Measurements from ENCODE around the gene CYGB.
"Not testable (repeated sequence)": the region's sequence is repeated elsewhere in the genome, so short reads cannot be mapped to it uniquely, and the experiment has no call there.

The CYGB gene

DNA sequence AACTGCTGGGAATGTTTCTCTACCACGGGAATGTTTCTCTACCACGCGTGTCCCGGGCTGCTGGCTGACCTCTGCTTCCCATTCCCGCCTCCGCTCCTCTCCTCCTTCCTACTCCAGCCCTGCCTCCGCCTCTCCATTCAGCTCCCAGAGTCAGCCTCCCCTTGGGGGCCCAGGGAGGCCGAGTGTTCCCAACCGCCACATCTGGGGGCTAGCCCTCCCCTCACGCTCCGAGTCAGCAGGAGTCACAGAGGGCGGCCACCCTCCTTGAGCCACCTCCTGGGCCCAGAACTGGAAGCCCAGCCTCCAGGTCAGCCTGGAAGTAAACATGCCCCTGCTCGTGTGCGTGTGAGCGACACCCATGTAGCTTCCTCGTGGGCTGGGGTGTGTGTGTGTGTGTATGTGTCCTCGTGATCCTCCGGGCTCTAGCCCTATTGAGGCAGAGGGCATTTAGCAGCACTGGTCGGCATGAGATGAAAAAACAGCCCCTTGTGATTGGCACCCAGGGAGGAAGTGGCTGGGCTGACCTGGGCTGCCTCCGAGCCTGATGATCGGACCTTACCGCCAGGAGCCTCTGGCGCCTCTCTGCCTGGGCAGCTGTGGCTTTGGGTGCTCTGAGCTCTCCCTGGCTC lies 7.3 kb downstream of the CYGB start:
- H3K4me1 ChIP-seq (ENCODE audit: control insufficient read depth in 1 of 2, insufficient read depth in 2 of 2, low read length in 2 of 2) = peaks cover 20 to 35% of the 10 kb centered on the region in 2 donors
- H3K27ac ChIP-seq (ENCODE audit: low read depth, low read length) = peak overlapping the region; percentile 84
- H3K4me3 ChIP-seq (ENCODE audit: low read depth in 1 of 2, low read length in 2 of 2) = no peak overlapping the region
- no peaks in the 10 kb centered on the region for H3K27me3 ChIP-seq (ENCODE audit: control insufficient read depth in 1 of 2, insufficient read depth in 2 of 2, low read length in 2 of 2)
- no peaks in the 10 kb centered on the region for H3K9me3 ChIP-seq (ENCODE audit: control insufficient read depth in 1 of 2, low read length in 2 of 2)
- H3K9ac ChIP-seq (ENCODE audit: low read depth in 1 of 2, low read length in 2 of 2) = peak overlapping the region; percentile 1 to 4
- no peaks in the 10 kb centered on the region for H3K36me3 ChIP-seq (ENCODE audit: control insufficient read depth in 1 of 2, insufficient read depth in 2 of 2, low read length in 2 of 2)

GRCh38 chr17:76529224-76530094 lies 8.1 kb downstream of the CYGB start:
- H3K4me1 ChIP-seq (ENCODE audit: control insufficient read depth in 1 of 2, insufficient read depth in 2 of 2, low read length in 2 of 2) = peaks cover 28 to 43% of the 10 kb centered on the region in 2 donors
- peak overlapping the region in 1 of 2 donors; percentile 41 for H3K9ac ChIP-seq (ENCODE audit: low read depth in 1 of 2, low read length in 2 of 2)
- no peak overlapping the region for H3K4me3 ChIP-seq (ENCODE audit: low read depth in 1 of 2, low read length in 2 of 2)
- H3K27ac ChIP-seq (ENCODE audit: low read depth, low read length) = peak overlapping the region; percentile 84
- no peaks in the 10 kb centered on the region for H3K9me3 ChIP-seq (ENCODE audit: control insufficient read depth in 1 of 2, low read length in 2 of 2)
- H3K36me3 ChIP-seq (ENCODE audit: control insufficient read depth in 1 of 2, insufficient read depth in 2 of 2, low read length in 2 of 2) = no peaks in the 10 kb centered on the region
- no peaks in the 10 kb centered on the region for H3K27me3 ChIP-seq (ENCODE audit: control insufficient read depth in 1 of 2, insufficient read depth in 2 of 2, low read length in 2 of 2)

DNA sequence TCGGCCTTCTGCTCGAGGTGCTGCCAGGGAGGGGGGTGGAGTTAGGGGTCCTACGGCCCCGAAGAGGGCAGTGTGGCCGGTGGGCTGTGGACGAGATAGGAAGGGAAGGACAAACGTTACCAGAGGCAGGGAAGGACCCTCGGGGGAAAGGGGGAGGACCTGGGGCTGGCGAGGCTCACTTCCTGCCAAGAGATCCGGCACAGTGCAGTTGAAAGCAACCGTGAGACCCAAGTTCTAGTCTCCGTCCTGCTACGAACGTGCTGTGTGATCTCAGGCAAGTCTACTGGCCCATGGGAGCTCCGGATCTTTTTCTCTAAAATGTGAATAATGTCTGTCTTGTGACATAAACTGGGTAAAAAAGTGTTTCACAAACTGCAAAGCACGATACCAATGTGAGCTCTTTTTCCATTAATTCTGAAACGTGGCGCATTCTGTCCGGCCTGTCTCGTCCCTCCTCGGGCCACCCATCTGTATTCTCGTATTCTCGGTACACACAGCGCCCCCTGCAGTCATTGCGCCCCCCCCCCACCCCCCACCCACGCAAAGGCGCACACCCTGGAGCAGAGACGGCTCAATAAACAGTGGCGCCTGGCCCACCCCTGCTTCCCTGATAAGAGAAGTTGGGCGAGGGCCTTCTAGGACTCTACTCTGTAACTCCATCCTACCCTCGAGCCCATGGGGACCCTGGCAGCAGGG lies 8.8 kb downstream of the CYGB start:
- no peaks in the 10 kb centered on the region for H3K36me3 ChIP-seq (ENCODE audit: control insufficient read depth in 1 of 2, insufficient read depth in 2 of 2, low read length in 2 of 2)
- peaks cover 29 to 44% of the 10 kb centered on the region in 2 donors for H3K4me1 ChIP-seq (ENCODE audit: control insufficient read depth in 1 of 2, insufficient read depth in 2 of 2, low read length in 2 of 2)
- H3K4me3 ChIP-seq (ENCODE audit: low read depth in 1 of 2, low read length in 2 of 2) = peak overlapping the region in 1 of 2 donors; percentile 28
- H3K9me3 ChIP-seq (ENCODE audit: control insufficient read depth in 1 of 2, low read length in 2 of 2) = no peaks in the 10 kb centered on the region
- peak overlapping the region; percentile 38 to 41 for H3K9ac ChIP-seq (ENCODE audit: low read depth in 1 of 2, low read length in 2 of 2)
- no peaks in the 10 kb centered on the region for H3K27me3 ChIP-seq (ENCODE audit: control insufficient read depth in 1 of 2, insufficient read depth in 2 of 2, low read length in 2 of 2)
- H3K27ac ChIP-seq (ENCODE audit: low read depth, low read length) = peak overlapping the region; percentile 75

DNA sequence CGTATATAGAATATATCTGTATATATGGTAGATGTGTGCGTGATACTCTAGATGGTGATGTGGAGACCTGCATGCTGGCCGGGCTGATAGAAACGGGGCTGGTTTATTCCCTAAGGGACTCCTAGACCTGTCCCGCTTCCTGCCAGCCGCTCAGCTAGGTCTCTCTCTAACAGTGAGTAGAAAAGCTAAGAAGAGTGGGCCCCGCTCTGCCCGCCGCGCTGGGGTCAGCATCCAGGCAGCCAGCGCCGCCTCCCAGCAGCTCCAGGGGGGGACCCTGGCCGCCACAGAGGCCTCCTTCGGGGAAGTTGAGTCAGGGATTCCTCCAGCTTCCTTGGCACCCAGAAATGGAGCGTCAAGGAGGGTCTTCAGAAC lies 9.4 kb downstream of the CYGB start:
- H3K36me3 ChIP-seq (ENCODE audit: control insufficient read depth in 1 of 2, insufficient read depth in 2 of 2, low read length in 2 of 2) = no peaks in the 10 kb centered on the region
- no peaks in the 10 kb centered on the region for H3K9me3 ChIP-seq (ENCODE audit: control insufficient read depth in 1 of 2, low read length in 2 of 2)
- H3K27me3 ChIP-seq (ENCODE audit: control insufficient read depth in 1 of 2, insufficient read depth in 2 of 2, low read length in 2 of 2) = no peaks in the 10 kb centered on the region
- peak overlapping the region in 1 of 2 donors; percentile 28 for H3K4me3 ChIP-seq (ENCODE audit: low read depth in 1 of 2, low read length in 2 of 2)
- H3K27ac ChIP-seq (ENCODE audit: low read depth, low read length) = peak overlapping the region; percentile 41
- H3K9ac ChIP-seq (ENCODE audit: low read depth in 1 of 2, low read length in 2 of 2) = peak overlapping the region in 1 of 2 donors; percentile 35
- H3K4me1 ChIP-seq (ENCODE audit: control insufficient read depth in 1 of 2, insufficient read depth in 2 of 2, low read length in 2 of 2) = peaks cover 33 to 47% of the 10 kb centered on the region in 2 donors

GRCh38 chr17:76527430-76528111 lies 9.9 kb downstream of the CYGB start:
- H3K27ac ChIP-seq (ENCODE audit: low read depth, low read length) = peak overlapping the region; percentile 73
- no peak overlapping the region for H3K9ac ChIP-seq (ENCODE audit: low read depth in 1 of 2, low read length in 2 of 2)
- no peak overlapping the region for H3K4me3 ChIP-seq (ENCODE audit: low read depth in 1 of 2, low read length in 2 of 2)
- H3K27me3 ChIP-seq (ENCODE audit: control insufficient read depth in 1 of 2, insufficient read depth in 2 of 2, low read length in 2 of 2) = no peaks in the 10 kb centered on the region
- H3K36me3 ChIP-seq (ENCODE audit: control insufficient read depth in 1 of 2, insufficient read depth in 2 of 2, low read length in 2 of 2) = no peaks in the 10 kb centered on the region
- H3K9me3 ChIP-seq (ENCODE audit: control insufficient read depth in 1 of 2, low read length in 2 of 2) = no peaks in the 10 kb centered on the region
- H3K4me1 ChIP-seq (ENCODE audit: control insufficient read depth in 1 of 2, insufficient read depth in 2 of 2, low read length in 2 of 2) = peaks cover 33 to 47% of the 10 kb centered on the region in 2 donors

GRCh38 chr17:76527016-76527415 lies 10.5 kb downstream of the CYGB start:
- not testable (repeated sequence) for H3K27me3 ChIP-seq (ENCODE audit: control insufficient read depth in 1 of 2, insufficient read depth in 2 of 2, low read length in 2 of 2); H3K9me3 ChIP-seq (ENCODE audit: control insufficient read depth in 1 of 2, low read length in 2 of 2); H3K4me3 ChIP-seq (ENCODE audit: low read depth in 1 of 2, low read length in 2 of 2); H3K9ac ChIP-seq (ENCODE audit: low read depth in 1 of 2, low read length in 2 of 2); H3K36me3 ChIP-seq (ENCODE audit: control insufficient read depth in 1 of 2, insufficient read depth in 2 of 2, low read length in 2 of 2)
- Histone ChIP-seq H3K27ac (ENCODE audit: low read depth, low read length) (peak overlapping the region; percentile 73), H3K4me1 (ENCODE audit: control insufficient read depth in 1 of 2, insufficient read depth in 2 of 2, low read length in 2 of 2) (peaks cover 33 to 47% of the 10 kb centered on the region in 2 donors)

DNA sequence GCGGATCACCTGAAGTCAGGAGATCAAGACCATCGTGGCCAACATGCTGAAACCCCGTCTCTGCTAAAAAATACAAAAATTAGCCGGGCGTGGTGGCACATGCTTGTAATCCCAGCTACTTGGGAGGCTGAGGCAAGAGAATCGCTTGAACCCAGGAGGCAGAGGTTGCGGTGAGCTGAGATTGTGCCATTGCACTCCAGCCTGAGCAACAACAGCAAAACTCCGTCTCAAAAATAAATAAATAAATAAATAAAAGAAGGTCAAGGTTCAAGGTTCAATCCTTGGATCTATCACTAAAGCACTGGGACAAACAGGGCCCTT lies 12.0 kb downstream of the CYGB start:
- H3K36me3 ChIP-seq (ENCODE audit: control insufficient read depth in 1 of 2, insufficient read depth in 2 of 2, low read length in 2 of 2); H3K9me3 ChIP-seq (ENCODE audit: control insufficient read depth in 1 of 2, low read length in 2 of 2); H3K4me3 ChIP-seq (ENCODE audit: low read depth in 1 of 2, low read length in 2 of 2); H3K27ac ChIP-seq (ENCODE audit: low read depth, low read length); H3K27me3 ChIP-seq (ENCODE audit: control insufficient read depth in 1 of 2, insufficient read depth in 2 of 2, low read length in 2 of 2); H3K9ac ChIP-seq (ENCODE audit: low read depth in 1 of 2, low read length in 2 of 2): not testable (repeated sequence)
- peaks cover 27 to 39% of the 10 kb centered on the region in 2 donors for H3K4me1 ChIP-seq (ENCODE audit: control insufficient read depth in 1 of 2, insufficient read depth in 2 of 2, low read length in 2 of 2)

DNA sequence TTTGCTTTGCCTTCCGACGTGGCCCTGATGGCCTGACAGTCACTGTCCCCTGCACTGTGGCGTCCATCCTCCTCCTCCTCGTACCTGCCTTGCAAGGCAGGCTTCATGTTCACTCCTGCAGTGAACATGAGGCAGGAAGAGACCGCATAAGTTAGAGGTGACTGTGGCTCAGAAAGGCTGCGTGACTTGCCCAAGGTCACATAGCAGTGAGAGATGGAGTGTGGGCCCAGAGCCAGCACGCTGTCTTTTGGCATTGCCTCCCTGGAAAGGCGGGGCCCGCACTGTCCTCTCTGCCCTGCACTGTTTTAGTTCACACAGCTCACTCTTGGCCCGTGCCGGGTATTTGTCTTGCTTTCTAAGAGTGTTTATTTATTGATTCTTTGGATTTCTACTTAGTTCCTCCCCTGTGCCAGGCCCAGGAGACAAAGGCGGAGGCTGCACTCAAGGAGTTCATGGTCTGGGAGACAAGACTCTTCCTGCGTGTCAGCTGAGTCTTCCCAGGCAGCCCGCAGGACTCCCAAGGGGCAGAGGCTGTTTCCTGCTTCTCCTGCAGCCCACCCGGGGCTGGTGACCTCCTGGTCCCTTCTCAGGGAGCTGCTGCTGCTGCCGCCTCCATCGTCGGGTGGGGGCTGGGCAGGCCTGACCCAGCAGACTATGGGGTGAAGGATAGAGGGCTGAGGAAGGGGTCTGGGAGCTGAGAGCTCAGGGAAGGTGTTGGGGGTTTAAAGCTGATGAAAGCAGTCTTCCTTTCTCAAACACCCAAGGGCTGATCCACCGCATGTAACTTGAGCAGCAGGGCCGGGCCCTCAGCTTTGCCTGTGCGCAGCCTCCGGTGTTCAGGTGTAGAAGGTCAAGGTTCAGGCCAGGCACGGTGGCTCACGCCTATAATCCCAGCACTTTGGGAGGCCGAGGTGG lies 12.7 kb downstream of the CYGB start:
- H3K4me3 ChIP-seq (ENCODE audit: low read depth in 1 of 2, low read length in 2 of 2) = no peak overlapping the region
- H3K9ac ChIP-seq (ENCODE audit: low read depth in 1 of 2, low read length in 2 of 2) = peak overlapping the region in 1 of 2 donors; percentile 25
- no peak overlapping the region for H3K27ac ChIP-seq (ENCODE audit: low read depth, low read length)
- H3K4me1 ChIP-seq (ENCODE audit: control insufficient read depth in 1 of 2, insufficient read depth in 2 of 2, low read length in 2 of 2) = peaks cover 27 to 34% of the 10 kb centered on the region in 2 donors
- H3K27me3 ChIP-seq (ENCODE audit: control insufficient read depth in 1 of 2, insufficient read depth in 2 of 2, low read length in 2 of 2) = no peaks in the 10 kb centered on the region
- H3K36me3 ChIP-seq (ENCODE audit: control insufficient read depth in 1 of 2, insufficient read depth in 2 of 2, low read length in 2 of 2) = no peaks in the 10 kb centered on the region
- no peaks in the 10 kb centered on the region for H3K9me3 ChIP-seq (ENCODE audit: control insufficient read depth in 1 of 2, low read length in 2 of 2)
